Brain microvascular endothelial cell (primary cell): ENCODE data around the gene OTOG.

Experiments
- DNase-seq: peaks from one replicate; pipeline ENCODE4 v3.0.0-alpha.2; 2020
- H3K27ac ChIP-seq: fragments of 250-450 bp; sonication (Bioruptor Pico); 2 replicates; pipeline ENCODE4 v1.5.1; 2020; ENCODE audit warnings: mild to moderate bottlenecking, moderate library complexity
- H3K27me3 ChIP-seq: fragments of 250-450 bp; sonication (Bioruptor Pico); replicated peaks from 2 replicates; pipeline ENCODE4 v1.5.1; 2020; ENCODE audit warnings: mild to moderate bottlenecking
- H3K36me3 ChIP-seq: fragments of 250-450 bp; sonication (Bioruptor Pico); replicated peaks from 2 replicates; pipeline ENCODE4 v1.5.1; 2020; ENCODE audit warnings: mild to moderate bottlenecking
- H3K4me3 ChIP-seq: 2 replicates; pipeline ENCODE4 v1.5.1; 2011; ENCODE audit warnings: low read depth, mild to moderate bottlenecking, control low read depth, low read length, moderate library complexity
- in situ Hi-C: cut with HindIII; loops from 2 replicates; pipeline ENCODE4 v1.10.0; 2017; ENCODE audit warnings: low sequenced_read_pairs, low pct_ligation_motif_present
- TF ChIP-seq, protein P1 (sequence below): IDR thresholded peaks from 2 replicates; pipeline ENCODE4 v1.5.1; 2011; ENCODE audit warnings: low read depth, mild to moderate bottlenecking, moderate library complexity, low read length, control low read depth, inconsistent platforms; ENCODE audit errors: missing control alignments

Gene OTOG

DNA sequence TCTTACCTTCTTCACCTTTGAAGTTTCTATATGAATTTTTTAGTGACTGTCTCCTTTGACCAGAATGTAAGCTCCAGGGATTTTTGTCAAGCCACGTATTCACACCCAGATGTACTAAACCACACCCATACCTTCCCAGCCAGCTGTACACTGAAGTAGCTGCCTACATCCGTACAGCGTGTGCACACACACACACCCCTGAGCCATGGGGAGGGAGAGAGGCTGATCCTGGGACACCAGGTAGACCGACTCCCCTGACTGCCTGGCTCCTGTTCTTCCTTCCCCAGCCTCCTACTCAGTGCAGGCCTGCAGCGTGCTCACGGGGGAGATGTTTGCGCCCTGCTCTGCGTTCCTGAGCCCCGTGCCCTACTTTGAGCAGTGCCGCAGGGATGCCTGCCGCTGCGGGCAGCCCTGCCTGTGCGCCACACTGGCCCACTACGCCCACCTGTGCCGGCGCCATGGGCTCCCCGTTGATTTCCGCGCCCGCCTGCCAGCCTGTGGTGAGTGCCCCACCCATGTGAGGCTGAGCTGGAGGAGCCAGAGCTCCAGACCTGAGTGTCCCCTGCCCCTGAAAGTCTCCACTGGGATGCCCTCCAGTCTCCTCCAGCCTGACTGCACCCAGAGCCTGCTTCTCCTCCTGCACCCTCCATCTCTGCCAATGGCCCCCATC is 25.9 kb downstream of the OTOG start:
- TF ChIP-seq, protein P1, sequence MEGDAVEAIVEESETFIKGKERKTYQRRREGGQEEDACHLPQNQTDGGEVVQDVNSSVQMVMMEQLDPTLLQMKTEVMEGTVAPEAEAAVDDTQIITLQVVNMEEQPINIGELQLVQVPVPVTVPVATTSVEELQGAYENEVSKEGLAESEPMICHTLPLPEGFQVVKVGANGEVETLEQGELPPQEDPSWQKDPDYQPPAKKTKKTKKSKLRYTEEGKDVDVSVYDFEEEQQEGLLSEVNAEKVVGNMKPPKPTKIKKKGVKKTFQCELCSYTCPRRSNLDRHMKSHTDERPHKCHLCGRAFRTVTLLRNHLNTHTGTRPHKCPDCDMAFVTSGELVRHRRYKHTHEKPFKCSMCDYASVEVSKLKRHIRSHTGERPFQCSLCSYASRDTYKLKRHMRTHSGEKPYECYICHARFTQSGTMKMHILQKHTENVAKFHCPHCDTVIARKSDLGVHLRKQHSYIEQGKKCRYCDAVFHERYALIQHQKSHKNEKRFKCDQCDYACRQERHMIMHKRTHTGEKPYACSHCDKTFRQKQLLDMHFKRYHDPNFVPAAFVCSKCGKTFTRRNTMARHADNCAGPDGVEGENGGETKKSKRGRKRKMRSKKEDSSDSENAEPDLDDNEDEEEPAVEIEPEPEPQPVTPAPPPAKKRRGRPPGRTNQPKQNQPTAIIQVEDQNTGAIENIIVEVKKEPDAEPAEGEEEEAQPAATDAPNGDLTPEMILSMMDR: no peak
- Histone ChIP-seq H3K27ac (no peak overlapping the region), H3K36me3 (no peaks in the 10 kb centered on the region), H3K27me3 (no peaks in the 10 kb centered on the region), H3K4me3 (no peak overlapping the region)
- in situ Hi-C loops: no loop called here
- no peak for DNase-seq

DNA sequence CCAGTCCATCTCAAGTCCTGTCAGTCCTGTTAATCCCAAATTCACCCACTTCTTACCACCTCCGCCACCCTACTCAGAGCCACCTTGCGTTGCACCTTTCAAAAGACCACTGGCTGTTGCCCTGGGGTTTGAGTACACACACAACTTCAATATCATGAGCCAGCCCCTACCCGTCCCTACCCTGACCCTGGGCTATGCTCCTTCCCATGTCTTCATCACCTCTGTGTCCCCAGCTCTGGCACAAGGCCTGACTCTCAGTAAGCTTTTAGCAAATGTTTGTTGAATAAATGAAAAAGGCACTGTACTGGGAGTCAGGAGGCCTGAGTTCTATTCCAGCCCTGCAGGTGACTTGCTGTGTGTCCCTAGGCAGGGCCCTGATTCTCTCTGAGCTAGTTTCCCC is 26.5 kb downstream of the OTOG start:
- no peaks in the 10 kb centered on the region for H3K36me3 ChIP-seq
- TF ChIP-seq, protein P1: no peak
- H3K27me3 ChIP-seq: no peaks in the 10 kb centered on the region
- no peak overlapping the region for H3K27ac ChIP-seq
- H3K4me3 ChIP-seq: no peak overlapping the region
- in situ Hi-C loops: no loop called here
- DNase-seq: no peak

GRCh38 chr11:17574141-17575091 is 27.4 kb downstream of the OTOG start:
- Histone ChIP-seq H3K27ac (no peak overlapping the region), H3K27me3 (no peaks in the 10 kb centered on the region), H3K36me3 (no peaks in the 10 kb centered on the region), H3K4me3 (no peak overlapping the region)
- in situ Hi-C loops: no loop called here
- DNase-seq: no peak
- TF ChIP-seq, protein P1: no peak

- no peak for DNase-seq
- no peaks in the 10 kb centered on the region for H3K36me3 ChIP-seq
Measured at GRCh38 chr11:17575431-17576425, 28.7 kb downstream of the OTOG start.

GRCh38 chr11:17578296-17578695 is 31.2 kb downstream of the OTOG start:
- Histone ChIP-seq H3K36me3 (no peaks in the 10 kb centered on the region), H3K27me3 (no peaks in the 10 kb centered on the region), H3K27ac (no peak overlapping the region), H3K4me3 (no peak overlapping the region)
- in situ Hi-C loops: no loop called here
- DNase-seq: no peak
- TF ChIP-seq, protein P1: no peak

More at GRCh38 chr11:17575431-17576425, 28.7 kb downstream of the OTOG start:
- H3K27me3 ChIP-seq: no peaks in the 10 kb centered on the region
- TF ChIP-seq, protein P1: no peak
- H3K27ac ChIP-seq: no peak overlapping the region
- no peak overlapping the region for H3K4me3 ChIP-seq
- in situ Hi-C loops: no loop called here
